A549 (cell line): ENCODE results near the gene AKAP8. TPM values are rescaled to one million over a fixed set of nuclear protein-coding genes. Genes with fewer than 3 reads are reported as not detected.

ENCODE experiments used
- ATAC-seq, 2 experiments: fragments of 200-7000 bp in 1 of 2; fragments of >200 bp in 1 of 2; cut with Nextera tagmentation in 1 of 2; cut with Tn5 transposase in 1 of 2; 3 replicates each; pipeline versions ENCODE4 v1.8.0 to v1.9.1; 2018 to 2020; ENCODE audit warnings: mild to moderate bottlenecking in 1 of 2, moderate library complexity in 1 of 2
- CTCF ChIA-PET: fragments of 300-600 bp; sonication (Branson Sonifier 250); formaldehyde crosslinking; extraction: SDS; loops from one replicate; lab custom pipeline; 2021; ENCODE audit warnings: antibody characterized with exemption, inconsistent platforms; lab: Yijun Ruan, JAX
- POLR2A ChIA-PET: fragments of 350-600 bp; formaldehyde crosslinking; extraction: SDS; loops from one replicate; lab custom pipeline; 2021; ENCODE audit warnings: antibody characterized with exemption, inconsistent platforms; lab: Yijun Ruan, JAX
- DNase-seq, 2 experiments: peaks; one replicate each; pipeline versions ENCODE4 v3.0.0 to v3.0.0-alpha.2; 2011 to 2016; ENCODE audit warnings: low read depth in 1 of 2, low spot score in 1 of 2
- FAIRE-seq: peaks from 2 replicates; lab custom pipeline; 2011; peaks lifted over from hg19 to GRCh38; lab: Jason Lieb, UNC
- H3K27ac ChIP-seq, 2 experiments: fragments of >200 bp; sonication (Bioruptor Twin); formaldehyde crosslinking; 3 replicates each; pipeline ENCODE4 v1.5.1; 2016 to 2017
- H3K4me1 ChIP-seq: fragments of >200 bp; sonication (Bioruptor Twin); formaldehyde crosslinking; 3 replicates; pipeline ENCODE4 v1.6.1; 2016
- H3K4me2 ChIP-seq: fragments of >200 bp; sonication (Bioruptor Twin); formaldehyde crosslinking; 3 replicates; pipeline ENCODE4 v1.6.1; 2016
- H3K4me3 ChIP-seq: fragments of >200 bp; sonication (Bioruptor Twin); formaldehyde crosslinking; 3 replicates; pipeline ENCODE4 v1.5.1; 2016
- H3K9me3 ChIP-seq: fragments of >200 bp; sonication (Bioruptor Twin); formaldehyde crosslinking; 3 replicates; pipeline ENCODE4 v1.6.1; 2016
- BHLHE40 ChIP-seq: IDR thresholded peaks from 2 replicates; pipeline ENCODE4 v1.6.1; 2012; ENCODE audit warnings: low read depth, low read length, inconsistent platforms
- CBX8 ChIP-seq: fragments of 200-600 bp; sonication (generic); IDR thresholded peaks from 2 replicates; pipeline ENCODE4 v1.6.1; 2016
- CHD2 ChIP-seq: fragments of 150-350 bp; IDR thresholded peaks from 2 replicates; pipeline ENCODE4 v1.6.1; 2014; ENCODE audit warnings: low read length; ENCODE audit not compliant: partially characterized antibody
- CTCF ChIP-seq: fragments of >200 bp; sonication (Bioruptor Twin); formaldehyde crosslinking; IDR thresholded peaks from 3 replicates; pipeline ENCODE4 v1.5.1; 2016
- EHF ChIP-seq: fragments of 250-450 bp; sonication (Bioruptor Pico); IDR thresholded peaks from 2 replicates; pipeline ENCODE4 v1.5.0; 2020; ENCODE audit warnings: mild to moderate bottlenecking
- EP300 ChIP-seq, 2 experiments: fragments of >200 bp; sonication (Bioruptor Twin); formaldehyde crosslinking; IDR thresholded peaks; 2 replicates in 1 of 2; 3 replicates in 1 of 2; pipeline ENCODE4 v1.6.1; 2016 to 2017
- FOSL2 ChIP-seq, 2 experiments: fragments of 450-650 bp in 1 of 2; fragments of >200 bp in 1 of 2; sonication (Bioruptor Twin) in 1 of 2; formaldehyde crosslinking; IDR thresholded peaks; 2 replicates each; pipeline versions ENCODE4 v1.5.0 to v1.6.1; 2016 to 2020; ENCODE audit warnings: mild to moderate bottlenecking in 1 of 2, moderate library complexity in 1 of 2
- HDAC2 ChIP-seq: fragments of 200-600 bp; sonication (generic); IDR thresholded peaks from 2 replicates; pipeline ENCODE4 v1.6.1; 2016
- HOXB13 ChIP-seq: fragments of 250-450 bp; sonication (Bioruptor Pico); IDR thresholded peaks from 2 replicates; pipeline ENCODE4 v1.5.0; 2020; ENCODE audit warnings: low read depth, mild to moderate bottlenecking, moderate library complexity
- MAFK ChIP-seq: fragments of 450-650 bp; IDR thresholded peaks from 2 replicates; pipeline ENCODE4 v1.6.1; 2014; ENCODE audit not compliant: partially characterized antibody
- NR3C1 ChIP-seq: fragments of >200 bp; sonication (Bioruptor Twin); formaldehyde crosslinking; IDR thresholded peaks from 3 replicates; pipeline ENCODE4 v1.6.1; 2017
- POLR2AphosphoS2 ChIP-seq: conservative IDR thresholded peaks from 2 replicates; pipeline ENCODE4 v1.6.1; 2012; ENCODE audit warnings: low read length, improper control_type of control experiment, inconsistent platforms
- REST ChIP-seq: fragments of 200-600 bp; sonication (generic); IDR thresholded peaks from 2 replicates; pipeline ENCODE4 v1.6.1; 2016; ENCODE audit warnings: antibody characterized with exemption, mild to moderate bottlenecking, moderate library complexity
- SMC3 ChIP-seq: fragments of >200 bp; sonication (Bioruptor Twin); formaldehyde crosslinking; IDR thresholded peaks from 3 replicates; pipeline ENCODE4 v1.6.1; 2018; ENCODE audit warnings: inconsistent platforms
- SREBF2 ChIP-seq: fragments of 450-650 bp; IDR thresholded peaks from 2 replicates; pipeline ENCODE4 v1.6.1; 2014; ENCODE audit warnings: mild to moderate bottlenecking, moderate library complexity
- TP53 ChIP-seq: fragments of 250-450 bp; sonication (Bioruptor Pico); IDR thresholded peaks from 2 replicates; pipeline ENCODE4 v1.5.0; 2021; ENCODE audit warnings: mild to moderate bottlenecking, moderate library complexity
- USF2 ChIP-seq: fragments of 450-650 bp; IDR thresholded peaks from 2 replicates; pipeline ENCODE4 v1.6.1; 2014; ENCODE audit warnings: antibody characterized with exemption
- ZNF302 ChIP-seq: fragments of 250-450 bp; sonication (Bioruptor Pico); IDR thresholded peaks from 2 replicates; pipeline ENCODE4 v1.9.0; 2021; ENCODE audit warnings: inconsistent platforms, mild to moderate bottlenecking, moderate library complexity
- ZSCAN20 ChIP-seq: fragments of 250-450 bp; sonication (Bioruptor Pico); IDR thresholded peaks from 2 replicates; pipeline ENCODE4 v1.8.0; 2022; ENCODE audit warnings: mild to moderate bottlenecking, moderate library complexity
- WGBS: methylation state at CpG from one replicate; pipeline ENCODE4 v1.1.6; 2017; ENCODE audit errors: missing lambda C conversion rate; 5-methylcytosine and 5-hydroxymethylcytosine counted together
- polyA plus RNA-seq, 4 experiments: library from polyadenylated mRNA; depleted of rRNA in 3 of 4; stranded (reverse); fragments of >200 nt; fragmentation: RNase III in 1 of 4; extraction: RNeasy Plus Mini Kit Qiagen cat#74134 plus additional on column Dnase treatment in 1 of 4; gene quantifications; 2 replicates in 3 of 4; 3 replicates in 1 of 4; pipeline ENCODE4 v1.2.3, GENCODE V29; 2011 to 2017
- TF ChIP-seq, protein P1 (sequence below): fragments of 250-450 bp; sonication (Bioruptor Pico); IDR thresholded peaks from 2 replicates; pipeline ENCODE4 v1.5.0; 2021; ENCODE audit warnings: mild to moderate bottlenecking, moderate library complexity, borderline replicate concordance
- TF ChIP-seq, protein P2 (sequence below): fragments of >200 bp; sonication (Bioruptor Twin); formaldehyde crosslinking; IDR thresholded peaks from 3 replicates; pipeline ENCODE4 v1.6.1; 2016

Gene AKAP8
- polyA plus RNA-seq, 2 of the 4 experiments (the other 2 are of a cell fraction) = 16.2 to 17.3 TPM

GRCh38 chr19:15368798-15369593 is 10.6 kb downstream of the AKAP8 start (continued):
- TF ChIP-seq, protein P1, sequence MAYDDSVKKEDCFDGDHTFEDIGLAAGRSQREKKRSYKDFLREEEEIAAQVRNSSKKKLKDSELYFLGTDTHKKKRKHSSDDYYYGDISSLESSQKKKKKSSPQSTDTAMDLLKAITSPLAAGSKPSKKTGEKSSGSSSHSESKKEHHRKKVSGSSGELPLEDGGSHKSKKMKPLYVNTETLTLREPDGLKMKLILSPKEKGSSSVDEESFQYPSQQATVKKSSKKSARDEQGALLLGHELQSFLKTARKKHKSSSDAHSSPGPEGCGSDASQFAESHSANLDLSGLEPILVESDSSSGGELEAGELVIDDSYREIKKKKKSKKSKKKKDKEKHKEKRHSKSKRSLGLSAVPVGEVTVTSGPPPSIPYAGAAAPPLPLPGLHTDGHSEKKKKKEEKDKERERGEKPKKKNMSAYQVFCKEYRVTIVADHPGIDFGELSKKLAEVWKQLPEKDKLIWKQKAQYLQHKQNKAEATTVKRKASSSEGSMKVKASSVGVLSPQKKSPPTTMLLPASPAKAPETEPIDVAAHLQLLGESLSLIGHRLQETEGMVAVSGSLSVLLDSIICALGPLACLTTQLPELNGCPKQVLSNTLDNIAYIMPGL (CRISPR knock-in tag) = no peak
- TF ChIP-seq HOXB13 (CRISPR knock-in tag) (no peak), CTCF (no peak)

GRCh38 chr19:15368051-15368632 is 11.4 kb downstream of the AKAP8 start:
- Histone ChIP-seq H3K27ac (no peak overlapping the region), H3K9me3 (no peaks in the 10 kb centered on the region), H3K4me2 (no peak overlapping the region), H3K4me1 (no peaks in the 10 kb centered on the region), H3K4me3 (no peak overlapping the region)
- DNase-seq = no peak
- ChIA-PET CTCF (no interaction called here), POLR2A (no interaction called here)
- TF ChIP-seq EHF (CRISPR knock-in tag) (no peak), CHD2 (no peak), FOSL2 (IDR thresholded peaks at IDR 0.05) (no peak), FOSL2 (CRISPR knock-in tag; IDR thresholded peaks at IDR 0.05) (no peak), EP300 (IDR thresholded peaks at IDR 0.05) (no peak)
- TF ChIP-seq, protein P1 (CRISPR knock-in tag) = no peak
- WGBS = 97% methylated on average over 23 of the region's 24 CpGs
- ATAC-seq = no peak; a peak in 1 of 6 replicates
- no peak for FAIRE-seq

GRCh38 chr19:15367439-15367838 is 12.1 kb downstream of the AKAP8 start:
- H3K4me3 ChIP-seq = no peak overlapping the region
- FAIRE-seq = no peak
- POLR2A ChIA-PET = no interaction called here
- no peak for TF ChIP-seq SMC3
- TF ChIP-seq ZSCAN20 (CRISPR knock-in tag) = no peak
- no peak for TF ChIP-seq BHLHE40
- TF ChIP-seq TP53 (CRISPR knock-in tag) = no peak
- TF ChIP-seq USF2 = no peak
- no peak for TF ChIP-seq HDAC2
- TF ChIP-seq REST = no peak
- TF ChIP-seq MAFK = no peak
- no peak for TF ChIP-seq NR3C1
- no peak for TF ChIP-seq POLR2AphosphoS2
- no peak for TF ChIP-seq CBX8
- TF ChIP-seq, protein P2, sequence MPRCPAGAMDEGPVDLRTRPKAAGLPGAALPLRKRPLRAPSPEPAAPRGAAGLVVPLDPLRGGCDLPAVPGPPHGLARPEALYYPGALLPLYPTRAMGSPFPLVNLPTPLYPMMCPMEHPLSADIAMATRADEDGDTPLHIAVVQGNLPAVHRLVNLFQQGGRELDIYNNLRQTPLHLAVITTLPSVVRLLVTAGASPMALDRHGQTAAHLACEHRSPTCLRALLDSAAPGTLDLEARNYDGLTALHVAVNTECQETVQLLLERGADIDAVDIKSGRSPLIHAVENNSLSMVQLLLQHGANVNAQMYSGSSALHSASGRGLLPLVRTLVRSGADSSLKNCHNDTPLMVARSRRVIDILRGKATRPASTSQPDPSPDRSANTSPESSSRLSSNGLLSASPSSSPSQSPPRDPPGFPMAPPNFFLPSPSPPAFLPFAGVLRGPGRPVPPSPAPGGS = no peak
- TF ChIP-seq ZNF302 (CRISPR knock-in tag) = no peak
- no peak for TF ChIP-seq SREBF2
- no peak overlapping the region for H3K27ac ChIP-seq
- H3K9me3 ChIP-seq = no peaks in the 10 kb centered on the region
- H3K4me1 ChIP-seq = no peaks in the 10 kb centered on the region
- no peak overlapping the region for H3K4me2 ChIP-seq
- WGBS = 90% methylated on average over 3 of the region's 3 CpGs
- no peak for DNase-seq
- no peak for ATAC-seq
- CTCF ChIA-PET = interaction anchor here (1.3 kb wide), 1 partner anchor 12 kb away, joined by 3 read pairs; the partner anchor contains the start of gene AKAP8
